Measurements from ENCODE around the gene NIPBL.
"Not testable (repeated sequence)": the region's sequence is repeated elsewhere in the genome, so short reads cannot be mapped to it uniquely, and the experiment has no call there.

Gene NIPBL

DNA sequence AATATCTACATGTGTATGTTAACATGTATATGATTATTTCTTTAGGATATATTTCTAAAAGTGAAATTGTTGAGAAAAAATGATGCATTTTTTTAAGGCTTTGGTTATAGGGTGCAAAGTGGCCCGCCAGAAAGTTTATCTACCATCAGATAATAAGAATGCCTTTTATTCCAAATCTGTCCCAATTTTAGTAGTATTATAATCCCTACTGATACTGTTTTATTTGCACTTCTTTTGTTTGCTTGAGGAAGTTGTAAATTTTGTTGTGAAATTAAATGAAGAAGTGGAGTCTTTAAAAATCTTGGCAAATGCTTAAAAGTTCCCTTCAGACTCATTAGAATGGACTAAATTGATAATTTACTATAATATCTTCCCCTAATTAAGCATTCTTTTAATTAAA is 73.0 kb downstream of the NIPBL start:
- FAIRE-seq, result no peak

DNA sequence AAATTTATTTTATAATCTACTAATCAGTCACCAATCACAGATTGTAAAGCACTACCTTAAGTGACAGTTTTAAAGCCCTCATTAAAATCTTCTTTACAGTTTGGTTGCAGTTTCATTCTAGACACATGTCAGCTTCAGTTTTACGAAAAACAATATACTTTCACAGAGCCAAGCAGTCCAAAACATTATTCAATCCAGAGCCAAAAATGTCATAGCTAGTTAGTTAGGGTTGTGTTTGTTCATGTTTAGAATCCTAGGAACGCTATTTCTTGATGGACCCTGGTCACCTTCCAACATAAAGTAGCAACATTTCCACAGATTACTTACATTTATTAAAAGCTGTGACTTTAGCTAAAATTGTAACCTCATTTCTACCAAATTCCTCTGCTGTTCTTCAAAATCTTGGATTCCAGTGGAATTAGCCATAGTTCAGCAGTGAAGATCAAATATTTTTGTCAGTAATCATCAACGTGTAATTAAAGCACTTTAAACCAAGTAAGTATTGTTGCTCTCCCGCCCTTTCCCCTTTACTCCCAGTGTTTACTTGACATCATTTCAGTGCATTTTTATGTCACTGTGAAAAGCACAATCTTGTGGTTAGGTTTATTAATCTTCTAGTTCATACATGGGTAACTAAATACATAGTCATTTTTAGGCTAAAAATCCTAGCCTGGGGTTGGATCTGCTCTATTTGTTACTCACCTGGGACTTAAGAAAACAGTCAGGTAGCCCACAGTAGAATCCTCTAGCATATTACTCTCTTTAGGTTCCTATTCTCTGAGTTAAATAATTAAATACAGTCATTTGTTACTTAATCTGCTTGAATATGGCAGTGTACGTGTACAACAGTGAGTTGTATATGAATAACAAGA is 74.3 kb downstream of the NIPBL start:
- no peak for FAIRE-seq

GRCh38 chr5:36953043-36953442 is 76.5 kb downstream of the NIPBL start:
- no peak for FAIRE-seq

GRCh38 chr5:36957953-36958537 is 81.5 kb downstream of the NIPBL start:
- peak; percentile 55 for FAIRE-seq

- FAIRE-seq, result no peak
These were observed 82.0 kb downstream of the NIPBL start for GRCh38 chr5:36958612-36959011.

DNA sequence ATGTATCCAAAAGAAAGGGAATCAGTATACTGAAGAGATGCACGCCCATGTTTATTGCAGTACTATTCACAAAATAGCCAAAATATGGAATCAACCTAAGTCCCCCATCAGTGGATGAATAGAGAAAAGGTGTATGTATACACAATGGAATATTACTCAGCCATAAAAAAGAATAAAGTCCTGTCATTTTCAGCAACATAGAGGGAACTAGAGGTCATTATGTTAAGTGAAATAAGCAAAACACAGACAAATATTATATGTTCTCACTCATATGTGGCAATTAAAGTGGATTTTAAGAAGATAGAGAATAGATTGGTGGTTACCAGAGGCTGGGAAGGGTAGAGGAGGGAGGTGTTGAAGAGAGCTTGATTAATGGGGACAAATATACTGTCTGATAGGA is 88.6 kb downstream of the NIPBL start:
- FAIRE-seq, result no peak

DNA sequence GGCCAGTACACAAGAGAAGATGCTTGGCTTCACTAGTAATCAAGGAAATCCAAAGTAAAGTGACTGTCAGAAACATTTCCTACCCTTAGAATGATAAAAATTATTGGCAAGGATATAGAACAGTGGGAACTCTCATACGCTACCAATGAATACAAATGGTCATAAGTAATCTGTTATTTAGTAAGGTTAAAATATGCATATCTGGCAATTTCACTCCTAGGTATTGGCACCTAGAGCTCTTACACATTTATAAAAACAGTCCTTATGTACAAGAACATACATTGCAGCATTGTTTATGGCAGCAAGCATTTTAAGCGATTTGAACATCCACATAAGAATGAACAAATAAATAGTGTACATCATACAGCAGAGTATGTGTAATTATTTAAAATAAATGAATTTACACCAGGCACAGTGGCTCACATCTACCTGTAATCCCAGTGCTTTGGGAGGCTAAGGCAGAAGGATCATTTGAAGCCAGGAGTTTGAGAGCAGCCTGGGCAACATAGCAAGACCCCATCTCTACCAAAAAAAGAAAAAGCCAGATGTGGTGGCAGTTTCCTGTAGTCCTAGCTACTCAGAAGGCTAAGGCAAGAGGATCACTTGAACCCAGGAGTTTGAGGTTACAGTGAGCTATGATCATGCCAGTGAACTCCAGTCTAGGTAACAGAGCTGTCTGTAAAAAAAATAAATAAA is 93.3 kb downstream of the NIPBL start:
- no peak for FAIRE-seq

- no peak for FAIRE-seq
These were observed 101.6 kb downstream of the NIPBL start for GRCh38 chr5:36978196-36978595.

GRCh38 chr5:36982146-36982545 is 105.6 kb downstream of the NIPBL start:
- no peak for FAIRE-seq

DNA sequence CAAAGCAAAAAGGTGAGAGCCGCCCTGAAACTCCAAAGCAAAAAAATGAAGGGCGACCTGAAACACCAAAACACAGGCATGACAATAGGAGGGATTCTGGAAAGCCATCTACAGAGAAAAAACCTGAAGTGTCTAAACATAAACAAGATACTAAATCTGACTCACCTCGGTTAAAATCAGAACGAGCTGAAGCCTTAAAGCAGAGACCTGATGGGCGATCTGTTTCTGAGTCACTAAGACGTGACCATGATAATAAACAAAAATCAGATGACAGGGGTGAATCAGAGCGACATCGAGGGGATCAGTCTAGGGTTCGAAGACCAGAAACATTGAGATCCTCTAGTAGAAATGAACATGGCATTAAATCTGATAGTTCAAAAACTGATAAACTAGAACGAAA is 108.8 kb downstream of the NIPBL start:
- no peak for FAIRE-seq

DNA sequence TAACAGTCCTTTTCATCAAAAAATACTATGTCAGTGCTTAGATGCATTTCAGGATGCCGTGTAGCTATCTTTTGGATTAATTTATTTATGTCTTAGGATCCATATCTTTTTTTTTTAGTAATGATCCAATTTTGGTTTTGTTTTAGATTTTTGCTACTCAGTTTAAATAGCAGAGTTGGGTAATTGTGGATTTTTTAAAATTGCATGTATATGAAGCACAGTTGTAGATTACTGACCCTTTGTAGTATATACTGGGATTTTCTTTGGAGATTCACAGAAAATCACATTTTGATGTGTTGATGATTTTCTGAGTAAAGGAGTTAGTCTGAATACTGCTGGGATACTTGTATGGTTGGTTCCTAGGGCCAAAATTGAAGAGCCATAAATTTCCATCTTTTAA is 111.8 kb downstream of the NIPBL start:
- FAIRE-seq, result no peak

DNA sequence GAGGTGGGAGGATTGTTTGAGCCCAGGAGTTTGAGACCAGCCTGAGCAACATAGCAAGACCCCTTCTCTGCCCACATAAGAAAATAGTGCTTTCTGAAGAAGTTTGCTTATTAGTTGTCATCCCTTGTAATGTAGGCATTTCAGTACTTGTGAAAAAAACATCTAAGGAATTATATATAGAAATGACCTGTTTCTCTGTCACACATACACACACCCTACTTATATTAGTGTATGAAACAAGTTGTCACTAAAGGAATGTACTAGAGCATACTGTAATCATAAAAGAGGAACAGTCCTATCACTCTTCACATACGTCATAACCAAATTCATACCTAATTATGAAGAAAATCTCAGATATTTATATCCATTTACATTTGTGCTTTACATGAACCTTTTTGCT is 122.0 kb downstream of the NIPBL start:
- no peak for FAIRE-seq

DNA sequence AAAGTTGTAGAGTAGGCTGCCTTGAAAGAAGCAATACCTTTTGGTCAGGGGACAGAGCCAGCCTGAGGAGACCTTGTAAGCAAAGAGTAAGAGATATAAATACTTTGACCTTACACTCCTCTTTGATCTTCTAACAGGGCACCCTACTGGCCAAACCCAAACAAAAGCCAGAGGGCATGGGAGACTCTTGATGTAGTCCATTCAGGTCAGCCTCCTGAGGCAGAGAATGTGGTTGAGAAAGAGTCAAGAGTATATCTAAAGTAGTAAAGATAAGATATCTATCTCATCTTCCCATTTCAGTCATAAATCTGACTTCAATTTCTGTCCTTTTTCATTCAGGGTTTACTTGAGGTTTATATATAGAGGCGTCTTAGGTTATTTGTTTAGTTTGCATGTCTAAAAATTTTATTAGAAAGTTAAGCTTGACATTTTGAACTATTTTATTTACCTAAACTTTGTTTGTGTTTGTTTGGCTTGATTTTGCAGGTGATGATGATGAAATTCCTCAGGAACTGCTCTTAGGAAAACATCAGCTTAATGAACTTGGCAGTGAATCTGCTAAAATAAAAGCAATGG is 125.7 kb downstream of the NIPBL start:
- FAIRE-seq, result no peak

DNA sequence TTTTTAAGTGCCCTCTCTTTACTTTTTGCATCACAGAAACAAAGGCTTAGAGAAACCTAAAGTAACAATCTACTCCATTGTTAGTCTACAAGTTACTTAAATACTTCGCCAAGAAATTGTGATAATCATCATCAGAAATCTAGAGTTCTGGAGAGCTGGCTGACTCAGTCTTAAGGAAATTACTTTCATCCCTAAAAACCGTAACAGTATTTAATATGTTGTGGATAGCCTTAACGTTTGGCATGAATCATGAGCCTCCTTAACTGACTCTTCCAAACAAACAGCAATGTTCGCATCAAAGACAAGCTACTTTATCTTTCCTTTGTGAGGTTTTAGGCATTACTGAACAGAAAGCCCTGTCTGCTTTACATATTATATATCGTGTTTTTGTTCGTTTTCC is 128.7 kb downstream of the NIPBL start:
- no peak for FAIRE-seq

- FAIRE-seq, result peak; percentile 94
These were observed 129.5 kb downstream of the NIPBL start for GRCh38 chr5:37005946-37006540.

DNA sequence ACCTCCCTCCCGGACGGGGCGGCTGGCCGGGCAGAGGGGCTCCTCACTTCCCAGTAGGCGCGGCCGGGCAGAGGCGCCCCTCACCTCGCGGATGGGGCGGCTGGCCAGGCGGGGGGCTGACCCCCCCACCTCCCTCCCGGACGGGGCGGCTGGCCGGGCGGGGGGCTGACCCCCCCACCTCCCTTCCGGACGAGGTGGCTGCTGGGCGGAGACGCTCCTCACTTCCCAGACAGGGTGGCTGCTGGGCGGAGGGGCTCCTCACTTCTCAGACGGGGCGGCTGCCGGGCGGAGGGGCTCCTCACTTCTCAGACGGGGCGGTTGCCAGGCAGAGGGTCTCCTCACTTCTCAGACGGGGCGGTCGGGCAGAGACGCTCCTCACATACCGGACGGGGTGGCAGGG is 136.6 kb downstream of the NIPBL start:
- not testable (repeated sequence) for FAIRE-seq

- peak; percentile 85 for FAIRE-seq
These were observed 137.8 kb downstream of the NIPBL start for GRCh38 chr5:37014321-37014720.

DNA sequence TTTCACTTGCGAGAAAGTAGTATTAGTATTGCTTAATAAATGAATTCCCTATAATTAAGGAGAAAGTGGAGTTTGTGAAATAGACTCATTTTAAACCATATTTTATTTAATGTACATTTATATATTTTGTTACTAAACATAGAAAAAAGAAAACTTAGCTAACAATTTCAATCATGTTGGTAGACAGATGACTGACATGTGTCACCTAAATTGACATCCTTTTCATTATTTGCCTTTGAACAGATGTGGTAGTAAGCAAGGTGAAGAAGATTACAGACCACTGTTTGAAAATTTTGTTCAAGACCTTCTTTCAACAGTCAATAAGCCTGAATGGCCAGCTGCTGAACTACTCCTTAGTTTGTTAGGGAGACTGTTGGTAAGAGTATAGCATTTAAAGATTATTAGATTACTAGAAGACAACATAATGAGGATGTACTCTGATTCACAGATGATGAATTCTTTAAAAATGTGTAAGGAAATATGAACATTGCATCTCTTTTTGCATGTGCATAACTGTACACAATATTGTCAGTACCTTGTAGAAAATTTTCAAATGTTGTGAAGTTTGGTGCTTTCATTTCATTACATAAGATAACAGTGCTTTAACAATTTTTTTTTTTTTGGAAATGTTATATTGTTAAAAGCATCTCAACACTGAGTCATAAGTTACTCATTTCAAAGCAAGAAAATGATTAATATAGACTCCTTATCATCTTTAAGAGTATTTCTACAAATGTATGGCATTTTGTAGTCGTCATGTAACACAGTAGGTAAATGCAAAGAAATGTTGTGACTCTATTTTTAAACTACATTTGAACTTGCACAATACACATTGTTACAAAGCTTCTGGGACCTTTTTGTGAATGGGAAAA is 139.5 kb downstream of the NIPBL start:
- no peak for FAIRE-seq

DNA sequence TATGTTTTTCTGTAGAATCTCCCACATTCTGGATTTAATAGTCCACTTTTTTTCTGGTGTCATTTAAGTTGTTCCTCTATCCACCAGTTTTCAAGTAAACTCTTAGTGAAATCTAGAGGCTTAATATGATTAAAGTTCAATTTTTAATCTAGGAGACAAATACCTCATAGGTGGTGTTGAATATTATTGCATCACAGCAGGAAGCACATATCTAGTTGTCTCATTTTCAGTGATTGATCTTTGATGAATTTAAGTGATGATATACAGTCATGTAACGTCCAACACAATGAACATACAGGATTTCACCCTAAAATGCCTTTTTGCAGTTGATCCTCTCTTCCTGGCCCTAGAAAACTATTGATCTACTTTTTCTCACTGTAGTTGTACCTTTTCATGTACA is 152.3 kb downstream of the NIPBL start:
- FAIRE-seq, result no peak

DNA sequence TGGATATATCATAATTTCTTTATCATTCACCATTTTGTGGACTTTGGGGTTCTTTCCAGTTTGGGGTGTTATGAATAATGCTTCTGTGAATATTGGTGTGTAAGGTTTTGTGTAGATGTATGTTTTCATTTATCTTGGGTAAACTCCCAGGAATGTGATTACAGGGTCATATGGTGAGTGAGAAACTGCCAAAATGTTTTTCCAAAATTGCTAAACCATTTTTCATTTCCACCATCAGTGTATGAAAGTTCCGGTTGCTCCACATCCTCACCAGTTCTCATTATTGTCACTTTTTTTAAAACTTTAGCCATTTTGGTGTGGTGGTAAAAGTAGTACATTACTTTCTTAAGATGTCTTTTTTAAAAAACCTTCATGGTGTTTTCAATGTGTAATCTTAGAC is 152.9 kb downstream of the NIPBL start:
- peak; percentile 21 for FAIRE-seq

DNA sequence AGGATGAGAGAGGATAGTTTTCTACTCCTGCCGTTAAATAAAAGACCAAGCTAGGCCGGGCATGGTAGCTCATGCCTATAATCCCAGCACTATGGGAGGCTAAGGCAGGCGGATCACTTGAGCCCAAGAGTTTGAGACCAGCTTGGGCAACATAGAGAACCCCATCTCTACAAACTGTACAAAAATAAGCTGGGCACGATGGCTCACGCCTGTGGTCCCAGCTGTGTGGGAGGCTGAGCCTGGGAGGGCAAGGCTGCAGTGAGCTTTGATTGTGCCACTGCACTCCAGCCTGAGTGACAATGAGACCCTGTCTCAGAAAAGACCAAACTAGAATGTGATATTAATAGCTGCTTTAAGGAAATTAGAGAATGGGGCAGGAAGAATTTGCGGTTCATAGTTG is 158.4 kb downstream of the NIPBL start:
- no peak for FAIRE-seq

GRCh38 chr5:37037840-37038239 is 161.3 kb downstream of the NIPBL start:
- no peak for FAIRE-seq

Measured in A204.1 (cell line).